ENCODE results near the gene FRRS1L. TPM values are rescaled to one million over a fixed set of nuclear protein-coding genes. Genes with fewer than 3 reads are reported as not detected.

FRRS1L gene
- total RNA-seq, 4 donors from 2014 or later = 0.80 to 3.8 (median 1.9) TPM

- no peak for DNase-seq
- H3K27me3 ChIP-seq = no peaks in the 10 kb centered on the region
- H3K4me3 ChIP-seq = no peak overlapping the region
- H3K9me3 ChIP-seq = no peaks in the 10 kb centered on the region
- no peaks in the 10 kb centered on the region for H3K36me3 ChIP-seq
- TF ChIP-seq POLR2A (IDR thresholded peaks at IDR 0.05) (no peak), CTCF (IDR thresholded peaks at IDR 0.05) (no peak)
- H3K27ac ChIP-seq = peak overlapping the region in 2 of 4 donors; percentile 54 to 86
- H3K4me1 ChIP-seq = peaks cover 0 to 19% (median 0%) of the 10 kb centered on the region in 4 donors
Observed at GRCh38 chr9:109163194-109163593, 3.9 kb downstream of the FRRS1L start.

- no peaks in the 10 kb centered on the region for H3K36me3 ChIP-seq
- TF ChIP-seq POLR2A (IDR thresholded peaks at IDR 0.05) = no peak
- TF ChIP-seq CTCF (IDR thresholded peaks at IDR 0.05) = no peak
- no peak for DNase-seq
Observed at GRCh38 chr9:109162677-109163076, 4.4 kb downstream of the FRRS1L start.

GRCh38 chr9:109161471-109161870 is 5.6 kb downstream of the FRRS1L start:
- Histone ChIP-seq H3K9me3 (no peaks in the 10 kb centered on the region), H3K27ac (no peak overlapping the region), H3K4me3 (no peak overlapping the region), H3K36me3 (no peaks in the 10 kb centered on the region), H3K27me3 (no peaks in the 10 kb centered on the region), H3K4me1 (peaks cover 0 to 19% (median 0%) of the 10 kb centered on the region in 4 donors)
- no peak for DNase-seq
- TF ChIP-seq CTCF (IDR thresholded peaks at IDR 0.05) = no peak
- no peak for TF ChIP-seq POLR2A (IDR thresholded peaks at IDR 0.05)

More at GRCh38 chr9:109162677-109163076, 4.4 kb downstream of the FRRS1L start:
- no peak overlapping the region for H3K4me3 ChIP-seq
- H3K27me3 ChIP-seq = no peaks in the 10 kb centered on the region
- H3K4me1 ChIP-seq = peaks cover 0 to 19% (median 0%) of the 10 kb centered on the region in 4 donors
- H3K9me3 ChIP-seq = no peaks in the 10 kb centered on the region
- peak overlapping the region in 2 of 4 donors; percentile 54 to 86 for H3K27ac ChIP-seq

- H3K27me3 ChIP-seq = no peaks in the 10 kb centered on the region
Observed at GRCh38 chr9:109159583-109159982, 7.5 kb downstream of the FRRS1L start.

GRCh38 chr9:109158651-109159050 is 8.4 kb downstream of the FRRS1L start:
- Histone ChIP-seq H3K27ac (no peak overlapping the region), H3K27me3 (no peaks in the 10 kb centered on the region), H3K4me3 (no peak overlapping the region), H3K4me1 (peaks cover 0 to 15% (median 0%) of the 10 kb centered on the region in 4 donors), H3K9me3 (peaks cover 0 to 1% (median 0%) of the 10 kb centered on the region in 4 donors), H3K36me3 (no peaks in the 10 kb centered on the region)
- DNase-seq = no peak
- TF ChIP-seq POLR2A (IDR thresholded peaks at IDR 0.05) = no peak
- TF ChIP-seq CTCF (IDR thresholded peaks at IDR 0.05) = no peak

More at GRCh38 chr9:109159583-109159982, 7.5 kb downstream of the FRRS1L start:
- Histone ChIP-seq H3K27ac (no peak overlapping the region), H3K4me3 (no peak overlapping the region), H3K4me1 (peaks cover 0 to 19% (median 0%) of the 10 kb centered on the region in 4 donors), H3K9me3 (no peaks in the 10 kb centered on the region), H3K36me3 (no peaks in the 10 kb centered on the region)
- no peak for DNase-seq
- TF ChIP-seq POLR2A (IDR thresholded peaks at IDR 0.05) (no peak), CTCF (IDR thresholded peaks at IDR 0.05) (no peak)

GRCh38 chr9:109156708-109157107 is 10.3 kb downstream of the FRRS1L start:
- no peak for TF ChIP-seq CTCF (IDR thresholded peaks at IDR 0.05)
- no peak for TF ChIP-seq POLR2A (IDR thresholded peaks at IDR 0.05)
- no peak overlapping the region for H3K27ac ChIP-seq
- no peaks in the 10 kb centered on the region for H3K36me3 ChIP-seq

More at GRCh38 chr9:109156708-109157107, 10.3 kb downstream of the FRRS1L start:
- H3K4me1 ChIP-seq = no peaks in the 10 kb centered on the region
- peaks cover 0 to 10% (median 0%) of the 10 kb centered on the region in 4 donors for H3K9me3 ChIP-seq
- no peaks in the 10 kb centered on the region for H3K27me3 ChIP-seq
- H3K4me3 ChIP-seq = no peak overlapping the region
- no peak for DNase-seq

All from Peyer's patch (tissue), 4 donors.